KOPT-K1 (cell line): ENCODE data around the gene VGLL3.
"Not testable (repeated sequence)": the region's sequence is repeated elsewhere in the genome, so short reads cannot be mapped to it uniquely, and the experiment has no call there.

Experiments
- H3K27ac ChIP-seq: fragments of 200-600 bp; sonication (generic); 2 replicates; pipeline ENCODE4 v1.5.1; 2016; ENCODE audit warnings: antibody characterized with exemption, mild to moderate bottlenecking, low read depth, low read length; ENCODE audit not compliant: poor library complexity, severe bottlenecking
- H3K36me3 ChIP-seq: fragments of 200-600 bp; sonication (generic); 2 replicates; pipeline ENCODE4 v1.5.1; 2017; ENCODE audit warnings: antibody characterized with exemption, mild to moderate bottlenecking, low read length, moderate library complexity; ENCODE audit not compliant: insufficient read depth
- H3K9me3 ChIP-seq: fragments of 200-600 bp; sonication (generic); 2 replicates; pipeline ENCODE4 v1.5.1; 2017; ENCODE audit warnings: antibody characterized with exemption, low read length, mild to moderate bottlenecking; ENCODE audit not compliant: insufficient read depth, poor library complexity, severe bottlenecking

Gene VGLL3, protein sequence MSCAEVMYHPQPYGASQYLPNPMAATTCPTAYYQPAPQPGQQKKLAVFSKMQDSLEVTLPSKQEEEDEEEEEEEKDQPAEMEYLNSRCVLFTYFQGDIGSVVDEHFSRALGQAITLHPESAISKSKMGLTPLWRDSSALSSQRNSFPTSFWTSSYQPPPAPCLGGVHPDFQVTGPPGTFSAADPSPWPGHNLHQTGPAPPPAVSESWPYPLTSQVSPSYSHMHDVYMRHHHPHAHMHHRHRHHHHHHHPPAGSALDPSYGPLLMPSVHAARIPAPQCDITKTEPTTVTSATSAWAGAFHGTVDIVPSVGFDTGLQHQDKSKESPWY

DNA sequence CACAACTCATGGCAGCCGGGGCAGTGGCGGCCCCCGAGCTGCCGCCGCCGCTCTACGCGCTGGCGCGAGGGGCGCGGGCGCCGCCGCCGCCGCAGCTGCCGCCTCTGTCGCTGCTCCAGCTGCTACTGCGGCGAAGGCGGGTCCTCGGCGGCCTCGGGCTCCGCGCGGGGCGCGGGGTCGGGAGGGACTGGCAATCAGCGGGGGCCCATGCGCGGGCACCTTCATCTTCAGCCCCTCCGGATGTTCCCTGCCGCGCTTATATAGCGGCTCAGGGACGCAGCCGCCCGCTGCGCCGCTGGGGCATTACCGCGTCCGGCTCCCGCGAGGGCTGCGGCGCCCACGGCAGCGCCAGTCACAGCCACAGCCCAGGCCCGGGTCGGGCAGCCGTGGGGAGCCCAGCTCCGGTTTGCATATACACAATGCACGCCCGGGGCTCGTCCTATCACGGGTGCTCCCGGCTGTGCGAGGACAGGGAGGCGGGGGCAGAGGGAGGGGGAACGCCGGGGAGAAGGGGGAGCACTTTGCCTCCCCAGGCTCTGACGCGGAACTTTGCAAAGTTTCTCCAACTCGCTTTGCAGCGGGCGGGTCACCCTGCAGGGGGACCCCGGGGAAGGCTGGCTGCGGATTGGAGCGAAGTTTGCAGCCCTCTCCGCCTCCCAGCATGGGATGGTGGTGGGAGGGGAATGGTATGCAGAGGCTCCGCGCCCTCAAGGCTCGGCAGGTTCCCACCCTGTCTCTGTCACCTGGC lies at the start of gene VGLL3:
VGLL3 (minus strand) TSS at position 416 of the 748 bp plus-strand sequence; CDS start at position 10, 406 bp downstream.
- Histone ChIP-seq H3K36me3 (no peaks in the 10 kb centered on the region), H3K9me3 (no peaks in the 10 kb centered on the region), H3K27ac (no peak within 1 kb of the TSS)

DNA sequence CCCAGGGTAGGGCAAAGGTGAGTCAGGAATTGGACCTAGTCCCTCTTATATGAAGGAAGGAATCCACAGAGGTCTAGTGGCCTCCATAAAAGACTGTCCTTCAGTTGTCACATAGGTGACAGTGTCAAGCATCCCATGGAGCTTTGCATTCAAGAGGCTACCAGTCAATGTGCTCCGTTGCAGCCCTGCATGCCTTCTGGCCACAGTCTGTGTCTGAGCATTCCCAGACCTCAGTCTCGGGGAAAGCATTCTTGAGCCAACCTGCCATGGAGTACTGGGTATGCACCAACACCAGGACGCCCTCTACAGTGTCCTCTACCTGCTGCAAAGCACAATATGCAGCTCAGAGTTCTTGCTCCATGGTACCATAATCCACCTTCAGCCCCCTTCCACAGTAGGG lies 46.7 kb upstream of the VGLL3 start:
- Histone ChIP-seq H3K36me3 (no peaks in the 10 kb centered on the region), H3K9me3 (no peaks in the 10 kb centered on the region), H3K27ac (no peak overlapping the region)

DNA sequence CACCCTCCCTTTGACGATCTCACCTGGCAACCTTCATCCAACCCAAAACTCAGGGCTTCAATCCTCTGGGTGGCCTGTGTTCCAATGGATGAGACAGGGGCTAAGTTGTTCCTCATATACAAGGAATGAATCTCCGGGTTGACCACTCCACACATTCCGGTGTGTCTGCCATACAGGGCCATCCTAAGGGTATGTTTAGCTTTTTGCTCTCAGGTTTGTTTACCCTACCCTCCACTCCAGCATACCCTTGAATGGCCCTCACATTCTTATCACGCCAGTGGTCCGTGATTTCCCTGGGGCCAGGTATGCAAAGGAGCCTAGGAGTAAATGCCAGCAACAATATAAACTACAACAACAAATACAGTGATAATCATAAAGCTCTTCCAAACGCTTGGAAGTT lies 45.7 kb upstream of the VGLL3 start:
- Histone ChIP-seq H3K9me3 (no peaks in the 10 kb centered on the region), H3K36me3 (no peaks in the 10 kb centered on the region), H3K27ac (no peak overlapping the region)

DNA sequence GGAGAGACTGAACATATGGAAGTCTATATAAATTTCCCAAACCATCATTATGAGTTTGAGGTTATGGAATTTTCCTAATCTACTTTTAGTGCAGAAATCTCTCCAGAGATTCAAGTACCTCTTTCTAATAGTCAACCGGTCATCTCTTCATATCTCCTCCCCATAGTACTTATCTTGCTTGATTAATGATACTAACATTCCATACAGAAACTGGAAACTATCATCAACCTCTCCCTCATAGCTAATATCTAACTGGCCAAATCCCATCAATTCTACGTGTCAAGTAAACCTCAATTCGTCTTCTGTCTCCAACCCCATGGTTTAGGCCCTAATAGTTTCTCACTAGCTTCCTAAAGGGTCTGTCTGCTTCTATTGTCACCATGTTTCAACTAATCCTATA lies 44.4 kb upstream of the VGLL3 start:
- Histone ChIP-seq H3K9me3 (no peaks in the 10 kb centered on the region), H3K36me3 (no peaks in the 10 kb centered on the region), H3K27ac (no peak overlapping the region)

DNA sequence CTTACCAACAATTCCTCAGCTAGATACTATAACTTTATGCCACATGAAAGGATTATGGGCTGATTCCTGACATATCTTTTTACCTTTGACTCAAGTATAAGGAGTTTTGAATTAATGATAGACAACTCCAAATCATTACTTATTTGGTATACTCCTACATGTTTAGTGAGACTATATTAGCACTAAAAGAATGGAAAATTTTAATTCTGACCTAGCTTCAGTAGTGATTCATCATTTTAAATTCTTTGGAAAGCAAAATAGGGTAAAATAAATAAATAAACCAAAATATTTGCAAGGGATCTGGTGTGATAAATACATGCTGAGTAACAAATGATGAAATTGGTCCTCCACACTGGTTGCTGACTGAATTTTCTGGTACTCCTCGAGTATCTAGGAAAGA lies 42.3 kb upstream of the VGLL3 start:
- no peaks in the 10 kb centered on the region for H3K36me3 ChIP-seq
- no peaks in the 10 kb centered on the region for H3K9me3 ChIP-seq
- no peak overlapping the region for H3K27ac ChIP-seq

DNA sequence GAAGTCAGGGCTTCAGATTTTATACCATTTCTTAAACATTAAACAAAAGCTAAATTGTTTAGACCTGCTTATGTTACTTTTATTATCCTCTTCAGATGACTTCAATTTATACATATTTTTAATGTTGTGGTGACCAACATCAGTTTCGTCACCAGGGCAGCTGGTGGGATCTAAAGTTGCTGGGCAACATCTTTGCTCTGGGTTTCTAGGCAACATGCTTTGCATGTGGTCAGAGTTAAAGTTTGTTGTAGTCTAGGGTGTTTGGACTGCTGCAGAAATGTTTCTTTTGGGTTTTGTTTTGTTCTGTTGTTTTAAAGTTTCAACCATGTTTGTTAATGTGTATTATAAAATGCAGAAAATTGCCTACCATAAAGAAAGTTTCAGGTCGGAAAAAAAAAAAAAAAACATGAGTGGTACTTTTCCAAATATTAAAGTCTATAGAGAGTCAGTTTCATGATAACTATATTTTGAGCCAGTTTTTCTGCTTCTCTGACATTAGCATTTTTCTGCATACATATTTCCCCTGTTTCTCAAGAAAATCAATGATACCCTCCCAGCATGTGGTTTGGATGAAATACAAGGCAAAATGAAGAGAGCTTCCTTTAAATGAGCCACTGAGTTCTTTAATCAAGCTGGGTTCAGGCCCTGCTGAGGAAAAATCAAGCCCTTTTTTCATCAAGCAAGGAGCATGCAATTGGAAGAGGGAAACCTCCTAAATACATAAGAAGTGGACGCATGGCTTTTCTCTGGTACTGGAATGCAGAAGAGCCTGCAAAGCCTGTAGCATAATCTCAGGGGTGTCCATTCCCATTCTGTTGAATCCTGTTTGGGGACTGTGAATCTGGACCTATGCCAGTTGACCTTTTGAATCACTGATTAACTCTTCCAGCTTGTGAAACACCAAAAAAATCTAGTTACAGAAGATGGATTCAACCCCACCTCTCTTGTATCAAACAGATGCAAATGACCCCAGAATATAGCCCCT lies 35.0 kb upstream of the VGLL3 start:
- no peak overlapping the region for H3K27ac ChIP-seq
- H3K36me3 ChIP-seq = no peaks in the 10 kb centered on the region
- H3K9me3 ChIP-seq = no peaks in the 10 kb centered on the region

DNA sequence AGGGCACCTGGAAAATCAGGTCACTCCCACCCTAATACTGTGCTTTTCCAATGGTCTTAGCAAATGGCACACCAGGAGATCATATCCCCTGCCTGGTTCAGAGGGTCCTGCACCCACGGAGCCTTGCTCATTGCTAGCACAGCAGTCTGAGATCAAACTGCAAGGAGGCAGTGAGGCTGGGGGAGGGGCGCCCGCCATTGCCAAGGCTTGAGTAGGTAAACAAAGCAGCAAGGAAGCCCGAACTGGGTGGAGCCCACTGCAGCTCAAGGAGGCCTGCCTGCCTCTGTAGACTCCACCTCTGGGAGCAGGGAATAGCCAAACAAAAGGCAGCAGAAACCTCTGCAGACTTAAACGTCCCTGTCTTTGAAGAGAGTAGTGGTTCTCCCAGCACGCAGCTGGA lies 26.4 kb upstream of the VGLL3 start:
- H3K27ac ChIP-seq, H3K36me3 ChIP-seq, H3K9me3 ChIP-seq: not testable (repeated sequence)

DNA sequence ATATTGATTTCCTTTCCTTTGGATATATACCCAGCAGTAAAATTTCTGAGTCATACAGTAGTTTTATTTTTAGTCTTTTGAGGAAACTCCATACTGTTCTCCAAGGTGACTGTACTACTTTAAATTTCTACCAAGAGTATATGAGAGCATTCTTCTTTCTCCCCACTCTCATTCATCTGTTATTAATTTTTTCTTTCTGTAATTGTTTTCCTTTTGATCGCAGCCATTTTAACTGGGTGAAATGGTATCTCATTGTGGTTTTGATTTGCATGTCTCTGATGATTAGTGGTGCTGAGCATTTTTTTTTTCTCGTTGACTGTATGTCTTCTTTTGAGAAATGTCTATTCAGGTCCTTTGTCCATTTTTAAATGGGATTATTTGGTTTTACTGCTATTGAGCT lies 18.3 kb upstream of the VGLL3 start:
- Histone ChIP-seq H3K9me3 (no peaks in the 10 kb centered on the region), H3K27ac (no peak overlapping the region), H3K36me3 (no peaks in the 10 kb centered on the region)

DNA sequence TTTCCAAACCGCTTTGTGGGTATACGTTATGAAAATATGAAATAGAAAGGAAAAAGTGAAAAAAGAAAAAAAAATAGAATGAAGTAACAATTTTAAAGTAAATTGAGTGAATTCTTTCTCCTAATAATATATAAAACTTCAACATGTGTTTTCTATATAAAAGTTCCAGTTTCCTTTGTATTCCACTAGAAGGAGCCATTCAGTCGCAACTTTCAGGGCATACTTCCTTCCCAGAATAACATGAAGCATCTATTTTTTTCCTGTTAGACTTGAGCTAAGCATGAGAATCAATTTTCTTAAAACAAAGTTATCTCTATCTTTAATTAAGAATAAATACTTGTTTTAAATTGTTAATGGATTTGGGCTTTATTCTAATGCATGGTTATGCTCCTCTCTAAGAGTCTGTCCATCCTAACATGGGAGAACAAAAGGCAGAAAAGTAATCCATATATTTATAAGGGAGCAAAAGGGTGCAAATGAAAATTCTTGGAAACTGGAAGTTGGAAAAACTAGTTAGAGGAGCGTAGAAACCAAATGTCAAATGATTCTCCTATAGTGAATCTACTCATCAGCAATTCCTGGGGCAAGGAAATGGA lies 16.0 kb upstream of the VGLL3 start:
- Histone ChIP-seq H3K9me3 (no peaks in the 10 kb centered on the region), H3K36me3 (no peaks in the 10 kb centered on the region), H3K27ac (no peak overlapping the region)

DNA sequence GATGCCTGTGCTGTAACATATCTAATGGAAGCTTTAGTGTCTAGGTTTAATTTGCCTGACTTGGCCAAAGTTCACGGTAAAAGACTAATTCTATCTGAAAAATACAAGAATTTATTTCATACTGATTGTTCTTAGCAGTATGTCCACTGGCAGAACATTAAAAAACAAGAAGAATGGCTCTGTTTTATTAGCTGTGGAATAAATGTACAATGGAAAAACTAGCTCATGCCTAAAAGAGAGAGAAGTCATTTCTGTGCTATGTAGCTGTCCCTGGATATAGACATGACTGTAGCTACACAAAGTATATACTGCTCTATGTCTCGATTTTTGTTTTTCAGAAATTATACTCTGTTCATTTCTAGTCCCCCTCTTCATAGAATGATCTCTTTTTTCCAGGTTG lies 13.9 kb upstream of the VGLL3 start:
- Histone ChIP-seq H3K27ac (no peak overlapping the region), H3K9me3 (no peaks in the 10 kb centered on the region), H3K36me3 (no peaks in the 10 kb centered on the region)

DNA sequence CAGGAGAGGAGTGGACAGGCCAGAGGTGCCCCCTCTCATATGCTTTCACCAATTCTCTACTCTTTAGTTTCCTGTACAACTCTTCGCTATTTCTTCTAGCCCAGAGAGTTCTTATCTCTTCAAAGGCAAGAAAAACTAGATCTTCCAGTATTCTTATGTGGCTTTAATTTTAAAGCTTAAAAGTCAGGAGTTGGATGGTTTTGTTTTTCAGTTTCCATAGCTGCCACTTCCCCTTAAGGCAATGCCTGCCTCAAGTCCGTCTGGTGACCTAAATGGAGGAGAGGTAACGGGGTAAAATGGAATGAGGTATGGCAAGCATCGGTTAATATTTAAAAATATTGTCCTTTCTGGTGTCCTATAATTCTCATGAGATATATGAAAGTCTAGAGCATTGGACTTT lies 11.4 kb upstream of the VGLL3 start:
- no peaks in the 10 kb centered on the region for H3K36me3 ChIP-seq
- no peaks in the 10 kb centered on the region for H3K9me3 ChIP-seq
- H3K27ac ChIP-seq = no peak overlapping the region

DNA sequence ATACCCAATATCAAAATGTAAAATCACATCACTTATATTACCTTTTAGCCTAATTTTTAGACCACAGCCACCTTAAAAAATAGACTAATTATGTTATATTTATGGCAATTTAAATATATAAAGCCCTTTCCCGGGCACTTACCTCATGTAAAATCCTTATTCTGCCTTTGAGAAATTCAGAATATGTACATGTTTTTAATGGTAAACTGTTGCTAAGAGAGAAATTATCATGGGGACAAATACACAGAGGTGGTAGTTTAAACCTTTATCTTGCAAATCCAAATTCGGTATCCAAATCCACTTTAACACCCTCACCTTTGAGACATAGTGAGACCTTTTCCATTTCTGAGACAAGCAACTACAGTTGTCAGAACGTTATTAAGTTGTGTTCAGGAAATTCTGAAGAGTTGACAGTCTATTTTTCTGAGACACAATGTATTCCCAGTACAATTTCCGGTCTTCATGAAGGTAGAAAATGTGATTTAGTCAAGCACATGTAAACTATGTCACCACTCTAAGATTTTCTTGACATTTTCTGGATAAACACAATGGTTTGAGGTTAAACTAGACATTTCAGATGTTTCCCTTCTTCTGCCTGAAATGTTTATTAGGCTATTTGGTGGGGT lies 10.6 kb upstream of the VGLL3 start:
- H3K9me3 ChIP-seq = no peaks in the 10 kb centered on the region
- no peaks in the 10 kb centered on the region for H3K36me3 ChIP-seq
- H3K27ac ChIP-seq = no peak overlapping the region

DNA sequence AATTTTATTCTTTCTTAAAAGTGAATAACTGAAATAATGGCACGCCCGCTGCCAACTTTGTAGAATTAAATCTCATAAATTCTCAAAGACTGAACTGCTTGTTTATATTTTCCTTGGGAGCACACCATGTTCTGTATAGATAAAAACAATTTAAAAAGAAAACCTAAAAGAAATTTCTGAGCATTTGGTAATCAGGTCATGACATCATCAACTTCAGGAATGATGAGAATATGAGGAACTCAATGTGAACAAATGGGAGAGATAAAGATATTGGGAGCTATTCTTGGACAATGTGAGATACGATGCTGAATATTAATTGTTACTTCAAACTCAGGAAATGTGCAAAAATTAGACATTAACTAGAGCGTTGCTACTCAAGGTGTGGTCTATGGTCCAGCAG lies 10.0 kb upstream of the VGLL3 start:
- H3K27ac ChIP-seq = no peak overlapping the region
- H3K36me3 ChIP-seq = no peaks in the 10 kb centered on the region
- H3K9me3 ChIP-seq = no peaks in the 10 kb centered on the region

DNA sequence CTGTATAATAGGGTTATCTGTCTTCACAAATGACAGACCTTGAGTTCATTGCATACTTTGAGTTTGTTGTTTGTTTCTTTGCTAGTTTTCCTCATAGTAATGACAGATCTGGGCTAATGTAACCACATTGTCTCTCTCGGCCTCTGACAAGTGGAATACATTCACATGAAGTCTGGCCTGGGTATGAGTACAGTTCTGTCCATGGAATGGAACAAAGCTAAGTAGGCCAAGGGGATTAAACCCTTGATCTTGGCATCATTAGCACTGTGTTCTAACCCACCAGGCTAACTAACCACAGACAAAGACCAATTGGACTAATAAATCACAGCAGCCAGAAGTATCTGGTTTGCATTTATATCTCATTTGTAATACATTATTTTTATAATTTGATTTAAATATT lies 7.6 kb upstream of the VGLL3 start:
- Histone ChIP-seq H3K36me3 (no peaks in the 10 kb centered on the region), H3K9me3 (no peaks in the 10 kb centered on the region)

More for the DNA sequence above, 7.6 kb upstream of the VGLL3 start:
- H3K27ac ChIP-seq = no peak overlapping the region
